GM12873 (cell line): ENCODE measurements around the gene SRRM3.

Experiments
- CTCF ChIP-seq: IDR thresholded peaks from 2 replicates; pipeline ENCODE4 v1.5.1; 2012; ENCODE audit warnings: low read depth, mild to moderate bottlenecking, moderate library complexity, low read length, control low read depth; ENCODE audit not compliant: insufficient read depth; ENCODE audit errors: missing control alignments

Gene SRRM3

DNA sequence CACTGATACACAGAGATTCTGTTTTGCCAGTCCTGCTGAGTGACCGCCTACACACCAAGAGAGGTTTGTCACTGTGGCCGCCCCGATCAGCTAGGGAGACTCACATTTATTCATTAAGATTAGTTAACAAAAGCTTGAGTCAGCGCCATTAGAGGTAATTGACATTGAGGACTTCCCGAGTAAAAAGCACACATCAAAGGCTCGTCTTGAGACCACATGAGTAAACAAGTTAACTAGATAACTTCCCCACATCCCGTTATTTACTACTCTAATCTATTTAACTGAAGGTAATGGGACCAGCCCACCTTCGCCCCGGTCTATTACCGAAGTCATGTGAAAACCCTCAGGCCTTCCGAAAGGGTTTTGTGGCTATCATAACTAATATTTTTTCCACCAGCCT lies 23.0 kb downstream of the SRRM3 start:
- no peak for TF ChIP-seq CTCF

DNA sequence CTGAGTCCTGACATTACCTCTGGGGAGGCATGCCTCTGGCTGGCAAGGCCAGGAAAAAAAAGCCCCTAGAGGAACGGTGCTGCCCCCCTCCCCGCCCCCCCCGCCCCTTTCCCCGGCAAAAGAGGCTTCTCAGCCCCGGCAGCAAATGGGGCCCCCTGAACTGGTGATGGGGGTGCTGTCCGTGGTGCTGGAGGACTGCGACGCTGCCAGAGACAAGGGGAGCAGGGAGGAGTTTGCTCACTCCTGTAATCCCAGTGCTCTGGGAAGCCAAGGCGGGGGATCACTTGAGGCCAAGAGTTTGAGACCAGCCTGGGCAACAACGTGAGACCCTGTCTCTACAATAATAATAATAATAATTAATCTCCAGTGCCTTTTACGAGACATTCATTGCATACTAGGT lies 23.7 kb downstream of the SRRM3 start:
- TF ChIP-seq CTCF = no peak

DNA sequence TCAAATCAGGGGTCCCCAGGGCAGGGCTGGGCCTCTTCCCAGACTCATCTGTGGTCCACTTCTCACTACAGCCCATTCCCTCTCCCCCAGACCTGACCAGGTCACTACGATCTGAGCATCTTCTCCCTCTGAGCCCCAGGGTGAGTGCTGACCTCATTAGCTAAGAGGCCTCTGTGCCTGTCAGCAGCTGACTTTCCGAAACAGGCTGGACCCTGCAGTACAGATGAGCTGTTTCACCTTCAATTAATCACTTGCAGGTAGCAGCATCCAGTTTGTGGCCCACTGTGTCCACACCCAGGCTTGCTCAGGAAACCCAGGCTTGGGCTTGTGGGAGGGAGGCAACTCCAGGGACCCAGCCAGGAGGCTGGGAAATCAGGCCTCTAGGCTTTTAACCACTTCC lies 24.3 kb downstream of the SRRM3 start:
- no peak for TF ChIP-seq CTCF

- TF ChIP-seq CTCF = no peak
Measured at GRCh38 chr7:76230214-76230613, 28.5 kb downstream of the SRRM3 start.

DNA sequence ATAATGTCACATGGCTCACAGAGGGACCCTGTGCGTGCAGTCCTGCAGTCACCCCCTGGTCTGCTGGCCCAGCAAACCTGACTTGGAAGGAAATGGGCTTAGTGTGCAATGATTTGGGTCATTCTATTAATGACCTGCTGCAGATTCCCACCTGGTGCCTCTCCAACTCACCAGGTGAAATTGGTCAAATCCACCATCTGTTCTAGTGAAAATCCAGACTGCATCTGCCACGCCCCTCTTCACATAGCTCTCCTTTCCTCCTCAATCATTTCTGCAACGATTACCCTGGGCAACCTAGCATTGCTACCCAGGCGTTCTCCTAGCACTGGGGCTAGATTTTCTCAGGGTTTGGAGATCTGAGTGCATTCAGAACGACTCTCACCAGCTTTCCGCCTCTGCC lies 29.4 kb downstream of the SRRM3 start:
- TF ChIP-seq CTCF = no peak

GRCh38 chr7:76231583-76231982 lies 29.9 kb downstream of the SRRM3 start:
- no peak for TF ChIP-seq CTCF

DNA sequence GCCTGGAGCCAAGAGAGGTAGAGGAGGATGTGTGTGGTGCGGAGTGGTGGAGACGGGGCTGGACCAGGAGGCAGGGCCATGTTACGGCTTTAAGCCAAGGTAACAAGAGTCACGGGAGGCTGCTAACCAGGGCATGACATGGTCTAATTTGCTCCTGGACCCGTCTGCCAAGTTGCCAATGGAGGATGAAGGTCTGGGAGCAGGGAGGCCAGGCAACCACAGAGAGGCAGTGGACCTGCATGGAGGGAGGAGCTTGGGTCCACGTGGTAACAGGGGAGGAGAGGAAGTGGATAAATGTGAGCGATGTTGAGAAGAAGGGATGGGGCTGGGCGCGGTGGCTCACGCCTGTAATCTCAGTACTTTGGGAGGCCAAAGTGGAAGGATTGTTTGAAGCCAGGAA lies 31.0 kb downstream of the SRRM3 start:
- TF ChIP-seq CTCF = no peak

DNA sequence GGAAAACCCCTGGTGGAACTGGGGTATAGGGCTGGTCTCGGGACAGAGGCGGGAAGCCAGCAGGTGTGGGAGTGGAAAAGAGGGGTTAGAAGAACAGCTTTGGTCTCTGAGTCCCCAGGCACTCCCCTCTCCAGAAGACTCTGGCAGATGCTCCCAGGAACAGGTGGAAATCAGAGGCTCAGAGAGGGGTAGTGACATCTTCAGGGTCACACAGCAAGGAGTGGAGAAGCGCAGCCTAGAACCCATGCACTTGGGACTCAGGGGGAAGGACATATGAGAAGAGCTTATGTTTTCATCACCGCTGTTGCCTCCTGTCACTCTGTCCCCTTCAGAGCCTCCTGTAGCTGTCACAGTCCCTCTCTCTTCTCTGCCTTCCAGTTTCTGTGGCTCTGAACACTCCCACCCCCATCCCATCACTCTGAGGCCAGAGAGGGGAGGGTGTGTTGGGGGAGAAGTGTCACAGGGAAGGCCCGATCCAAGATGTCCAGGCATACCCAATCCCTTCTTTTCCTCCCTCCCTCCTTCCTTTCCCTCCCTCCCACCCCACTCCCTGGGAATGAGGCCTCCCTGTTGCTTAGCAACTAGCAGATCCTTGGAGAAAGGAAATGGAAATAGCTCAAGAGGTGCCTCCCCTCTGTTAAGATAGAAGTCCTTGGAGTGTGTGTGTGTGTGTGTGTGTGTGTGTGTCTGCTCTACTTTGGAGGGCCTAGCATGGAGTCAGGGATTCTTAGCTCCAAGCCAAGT lies 32.0 kb downstream of the SRRM3 start:
- TF ChIP-seq CTCF = no peak
